OCI-LY3 (cell line): ENCODE results near the gene KHSRP.

ENCODE experiments used
- H2AFZ ChIP-seq: fragments of 200-600, 300-600 bp; shearing (Covaris generic); 2 replicates; pipeline ENCODE4 v1.6.0; 2014; ENCODE audit warnings: antibody characterized with exemption, low read depth, low read length
- H3K27ac ChIP-seq: fragments of 200-600, 300-600 bp; sonication (generic); 2 replicates; pipeline ENCODE4 v1.5.1; 2014; ENCODE audit warnings: mild to moderate bottlenecking, low read length, moderate library complexity, mixed read lengths
- H3K27me3 ChIP-seq: fragments of 200-600, 300-600 bp; sonication (generic); 2 replicates; pipeline ENCODE4 v1.6.1; 2014; ENCODE audit warnings: low read depth, low read length, mixed read lengths
- H3K36me3 ChIP-seq: fragments of 200-600, 300-600 bp; sonication (generic); replicated peaks from 2 replicates; pipeline ENCODE3; 2014; ENCODE audit warnings: low read depth, low read length, mixed read lengths
- H3K4me1 ChIP-seq: fragments of 300-600, 200-600 bp; sonication (generic); 2 replicates; pipeline ENCODE4 v1.6.1; 2014; ENCODE audit warnings: low read length, mixed read lengths
- H3K4me2 ChIP-seq: fragments of 200-600, 300-600 bp; sonication (generic); 2 replicates; pipeline ENCODE4 v1.6.1; 2014; ENCODE audit warnings: low read length, mixed read lengths
- H3K4me3 ChIP-seq: fragments of 300-600, 200-600 bp; sonication (generic); 2 replicates; pipeline ENCODE4 v1.5.1; 2014; ENCODE audit warnings: antibody characterized with exemption, mild to moderate bottlenecking, low read length, moderate library complexity
- H3K79me2 ChIP-seq: fragments of 300-600, 200-600 bp; shearing (Covaris generic); 2 replicates; pipeline ENCODE4 v1.6.1; 2014; ENCODE audit warnings: mild to moderate bottlenecking, low read length, mixed read lengths
- H3K9ac ChIP-seq: fragments of 300-600, 200-600 bp; shearing (Covaris generic); 2 replicates; pipeline ENCODE4 v1.6.0; 2014; ENCODE audit warnings: mild to moderate bottlenecking, low read length, moderate library complexity
- H3K9me3 ChIP-seq: fragments of 200-600, 300-600 bp; shearing (Covaris generic); 2 replicates; pipeline ENCODE4 v1.6.1; 2014; ENCODE audit warnings: low read length, mixed read lengths; ENCODE audit not compliant: insufficient read depth
- H4K20me1 ChIP-seq: fragments of 200-600, 300-600 bp; sonication (generic); 2 replicates; pipeline ENCODE4 v1.6.1; 2016; ENCODE audit warnings: low read length, mixed read lengths; ENCODE audit not compliant: insufficient read depth
- CTCF ChIP-seq: fragments of 200-600, 300-600 bp; sonication (generic); IDR thresholded peaks from 2 replicates; pipeline ENCODE4 v1.5.1; 2014; ENCODE audit warnings: antibody characterized with exemption, low read length, low read depth
- EZH2phosphoT487 ChIP-seq: fragments of 200-600 bp; shearing (Covaris generic); IDR thresholded peaks from 2 replicates; pipeline ENCODE4 v1.6.1; 2018; ENCODE audit warnings: antibody characterized with exemption, mixed run types, low read depth

The KHSRP gene

GRCh38 chr19:6379744-6380143, 44.9 kb downstream of the KHSRP start:
- no peak overlapping the region for H3K4me2 ChIP-seq
- no peak overlapping the region for H2AFZ ChIP-seq
- H3K9ac ChIP-seq = no peak overlapping the region
- H4K20me1 ChIP-seq = no peaks in the 10 kb centered on the region
- H3K4me1 ChIP-seq = no peaks in the 10 kb centered on the region
- no peak overlapping the region for H3K27ac ChIP-seq
- H3K36me3 ChIP-seq = peaks cover 50% of the 10 kb centered on the region
- no peak overlapping the region for H3K4me3 ChIP-seq
- TF ChIP-seq CTCF (no peak), EZH2phosphoT487 (no peak)
- peaks cover 7% of the 10 kb centered on the region; the same call in 1 of the 2 replicates for H3K9me3 ChIP-seq
- H3K27me3 ChIP-seq = no peaks in the 10 kb centered on the region
- no peaks in the 10 kb centered on the region for H3K79me2 ChIP-seq

- H3K9ac ChIP-seq = no peak overlapping the region
- H4K20me1 ChIP-seq = no peaks in the 10 kb centered on the region
- no peak for TF ChIP-seq EZH2phosphoT487
- TF ChIP-seq CTCF = no peak
- no peak overlapping the region for H3K4me3 ChIP-seq
- peaks cover 7% of the 10 kb centered on the region; the same call in 1 of the 2 replicates for H3K9me3 ChIP-seq
- H3K4me1 ChIP-seq = peaks cover 6% of the 10 kb centered on the region
- H2AFZ ChIP-seq = no peak overlapping the region
- no peak overlapping the region for H3K27ac ChIP-seq
- H3K4me2 ChIP-seq = no peak overlapping the region
- H3K36me3 ChIP-seq = peaks cover 46% of the 10 kb centered on the region
- H3K27me3 ChIP-seq = no peaks in the 10 kb centered on the region
- H3K79me2 ChIP-seq = no peaks in the 10 kb centered on the region
Measured at GRCh38 chr19:6378486-6378885, 46.1 kb downstream of the KHSRP start.

- no peaks in the 10 kb centered on the region for H3K79me2 ChIP-seq
- TF ChIP-seq EZH2phosphoT487 (no peak), CTCF (no peak)
- H3K4me1 ChIP-seq = peaks cover 6% of the 10 kb centered on the region
- H3K9ac ChIP-seq = no peak overlapping the region
- H4K20me1 ChIP-seq = no peaks in the 10 kb centered on the region
- H3K4me2 ChIP-seq = no peak overlapping the region
- H3K27ac ChIP-seq = no peak overlapping the region
- peaks cover 41% of the 10 kb centered on the region for H3K36me3 ChIP-seq
- no peaks in the 10 kb centered on the region for H3K27me3 ChIP-seq
- H2AFZ ChIP-seq = no peak overlapping the region
- no peak overlapping the region for H3K4me3 ChIP-seq
- H3K9me3 ChIP-seq = peaks cover 7% of the 10 kb centered on the region; the same call in 1 of the 2 replicates
Measured at GRCh38 chr19:6378041-6378440, 46.6 kb downstream of the KHSRP start.

- no peaks in the 10 kb centered on the region for H4K20me1 ChIP-seq
- H3K27me3 ChIP-seq = no peaks in the 10 kb centered on the region
- no peaks in the 10 kb centered on the region for H3K79me2 ChIP-seq
- no peak for TF ChIP-seq EZH2phosphoT487
- no peak for TF ChIP-seq CTCF
- H3K27ac ChIP-seq = no peak overlapping the region
- no peak overlapping the region for H3K4me2 ChIP-seq
- no peak overlapping the region for H3K4me3 ChIP-seq
- peaks cover 32% of the 10 kb centered on the region for H3K36me3 ChIP-seq
- no peak overlapping the region for H2AFZ ChIP-seq
- H3K9ac ChIP-seq = no peak overlapping the region
- peaks cover 9% of the 10 kb centered on the region for H3K4me1 ChIP-seq
- peaks cover 7% of the 10 kb centered on the region; the same call in 1 of the 2 replicates for H3K9me3 ChIP-seq
Measured at GRCh38 chr19:6376512-6377190, 48.0 kb downstream of the KHSRP start.
